IMR-90 (cell line): Measurements from ENCODE around the gene COLGALT1. TPM values are rescaled to one million over a fixed set of nuclear protein-coding genes. Genes with fewer than 3 reads are reported as not detected.

Experiments used
- ATAC-seq: fragments of 200-7000 bp; cut with Tn5 transposase; 2 replicates; pipeline ENCODE4 v1.9.1; 2020; ENCODE audit warnings: low read depth, mild to moderate bottlenecking, moderate library complexity
- BruUV-seq: library from RNA; stranded (reverse); fragments of 400-500 nt; replicated peaks from 2 replicates; lab custom pipeline; 2021; lab: Mats Ljungman, UMichigan
- CTCF ChIA-PET: fragments of 300-600 bp; formaldehyde crosslinking; extraction: SDS; loops from one replicate; lab custom pipeline; 2021; ENCODE audit warnings: antibody characterized with exemption; lab: Yijun Ruan, JAX
- POLR2A ChIA-PET: fragments of 300-600 bp; sonication (Branson Sonifier 250); formaldehyde crosslinking; loops from one replicate; lab custom pipeline; 2022; ENCODE audit warnings: antibody characterized with exemption; ENCODE audit not compliant: unreplicated experiment; lab: Charles Lee
- DNase-seq: peaks from one replicate; pipeline ENCODE4 v3.0.0; 2013
- H2AFZ ChIP-seq: replicated peaks from 2 replicates; pipeline ENCODE3; 2013; ENCODE audit warnings: low read length, mild to moderate bottlenecking; ENCODE audit not compliant: poor library complexity
- H2AK5ac ChIP-seq: 2 replicates; pipeline ENCODE4 v1.6.1; 2013; ENCODE audit warnings: low read depth, low read length, inconsistent platforms
- H2AK9ac ChIP-seq: replicated peaks from 2 replicates; pipeline ENCODE3; 2013; ENCODE audit warnings: mild to moderate bottlenecking, low read depth, low read length, moderate library complexity; ENCODE audit not compliant: poor library complexity
- H2BK120ac ChIP-seq: 2 replicates; pipeline ENCODE4 v1.6.1; 2013; ENCODE audit warnings: low read depth, low read length, inconsistent platforms
- H2BK15ac ChIP-seq: 3 replicates; pipeline ENCODE4 v1.6.1; 2013; ENCODE audit warnings: low read depth, low read length, inconsistent platforms
- H2BK20ac ChIP-seq: 2 replicates; pipeline ENCODE4 v1.6.1; 2013; ENCODE audit warnings: low read depth, mild to moderate bottlenecking, inconsistent platforms, low read length, moderate library complexity
- H2BK5ac ChIP-seq: 2 replicates; pipeline ENCODE4 v1.6.1; 2013; ENCODE audit warnings: mild to moderate bottlenecking, low read depth, low read length, inconsistent platforms; ENCODE audit not compliant: poor library complexity, severe bottlenecking
- H3K14ac ChIP-seq: replicated peaks from 2 replicates; pipeline ENCODE4 v1.6.1; 2013; ENCODE audit warnings: low read depth, low read length, inconsistent platforms
- H3K18ac ChIP-seq: 2 replicates; pipeline ENCODE4 v1.6.1; 2013; ENCODE audit warnings: low read depth, low read length, control low read depth
- H3K23ac ChIP-seq: 2 replicates; pipeline ENCODE4 v1.6.1; 2013; ENCODE audit warnings: low read depth, low read length, inconsistent platforms
- H3K27ac ChIP-seq: 2 replicates; pipeline ENCODE4 v1.5.1; 2013; ENCODE audit warnings: mild to moderate bottlenecking, control low read depth, low read length; ENCODE audit not compliant: insufficient read depth
- H3K27me3 ChIP-seq: 2 replicates; pipeline ENCODE4 v1.6.1; 2013; ENCODE audit warnings: low read length; ENCODE audit not compliant: control insufficient read depth, insufficient read depth
- H3K36me3 ChIP-seq: 2 replicates; pipeline ENCODE4 v1.6.1; 2013; ENCODE audit warnings: low read length, mixed read lengths; ENCODE audit not compliant: control insufficient read depth, insufficient read depth
- H3K4ac ChIP-seq: 2 replicates; pipeline ENCODE4 v1.6.1; 2013; ENCODE audit warnings: low read depth, low read length, inconsistent platforms
- H3K4me1 ChIP-seq: 2 replicates; pipeline ENCODE4 v1.6.1; 2013; ENCODE audit warnings: low read length, mixed read lengths; ENCODE audit not compliant: control insufficient read depth, insufficient read depth
- H3K4me2 ChIP-seq: 2 replicates; pipeline ENCODE4 v1.6.1; 2013; ENCODE audit warnings: low read depth, mild to moderate bottlenecking, control low read depth, low read length, moderate library complexity
- H3K4me3 ChIP-seq: 2 replicates; pipeline ENCODE4 v1.5.1; 2013; ENCODE audit warnings: low read depth, mild to moderate bottlenecking, control low read depth, low read length, moderate library complexity; ENCODE audit not compliant: insufficient read depth
- H3K56ac ChIP-seq: 2 replicates; pipeline ENCODE4 v1.6.1; 2013; ENCODE audit warnings: low read length, inconsistent platforms; ENCODE audit not compliant: insufficient read depth; ENCODE audit errors: extremely low read depth
- H3K79me1 ChIP-seq, 2 experiments: 2 replicates each; pipeline ENCODE4 v1.6.1; 2013; ENCODE audit warnings: low read length in 2 of 2, inconsistent platforms in 1 of 2, low read depth in 1 of 2
- H3K9ac ChIP-seq: 2 replicates; pipeline ENCODE4 v1.6.1; 2013; ENCODE audit warnings: low read depth, low read length, control low read depth
- H3K9me1 ChIP-seq: 2 replicates; pipeline ENCODE4 v1.6.1; 2013; ENCODE audit warnings: low read length, inconsistent platforms; ENCODE audit not compliant: insufficient read depth
- H3K9me3 ChIP-seq: 2 replicates; pipeline ENCODE4 v1.6.1; 2013; ENCODE audit warnings: low read length; ENCODE audit not compliant: control insufficient read depth, insufficient read depth
- H4K20me1 ChIP-seq: 2 replicates; pipeline ENCODE4 v1.6.1; 2013; ENCODE audit warnings: low read length, inconsistent platforms; ENCODE audit not compliant: insufficient read depth
- H4K5ac ChIP-seq: 2 replicates; pipeline ENCODE4 v1.6.1; 2013; ENCODE audit warnings: mild to moderate bottlenecking, low read depth, low read length, control low read depth
- H4K8ac ChIP-seq, 2 experiments: 2 replicates each; pipeline ENCODE4 v1.6.1; 2013; ENCODE audit warnings: low read depth in 2 of 2, low read length in 2 of 2, control low read depth in 1 of 2, inconsistent platforms in 1 of 2
- H4K91ac ChIP-seq: 2 replicates; pipeline ENCODE4 v1.6.1; 2013; ENCODE audit warnings: low read depth, low read length, inconsistent platforms; ENCODE audit not compliant: insufficient read depth
- BHLHE40 ChIP-seq: fragments of 150-350 bp; IDR thresholded peaks from 2 replicates; pipeline ENCODE4 v1.6.1; 2016; ENCODE audit warnings: mild to moderate bottlenecking, low read depth, low read length
- CEBPB ChIP-seq: IDR thresholded peaks from 2 replicates; pipeline ENCODE4 v1.6.1; 2012; ENCODE audit warnings: low read depth, low read length, improper control_type of control experiment
- CHD1 ChIP-seq: IDR thresholded peaks from 2 replicates; pipeline ENCODE4 v1.6.1; 2012; ENCODE audit warnings: low read depth, low read length, improper control_type of control experiment
- ELK1 ChIP-seq: fragments of 150-350 bp; IDR thresholded peaks from 2 replicates; pipeline ENCODE4 v1.6.1; 2016; ENCODE audit warnings: low read depth, mild to moderate bottlenecking, low read length, moderate library complexity, borderline replicate concordance
- FOS ChIP-seq: fragments of 150-350 bp; IDR thresholded peaks from 2 replicates; pipeline ENCODE4 v1.6.1; 2016; ENCODE audit warnings: low read depth, low read length
- MAFK ChIP-seq: IDR thresholded peaks from 2 replicates; pipeline ENCODE4 v1.6.1; 2012; ENCODE audit warnings: low read depth, low read length, improper control_type of control experiment
- MAZ ChIP-seq: IDR thresholded peaks from 2 replicates; pipeline ENCODE4 v1.6.1; 2012; ENCODE audit warnings: low read depth, mild to moderate bottlenecking, low read length, improper control_type of control experiment, moderate library complexity, borderline replicate concordance
- MXI1 ChIP-seq: IDR thresholded peaks from 2 replicates; pipeline ENCODE4 v1.6.1; 2012; ENCODE audit warnings: low read depth, mild to moderate bottlenecking, low read length, moderate library complexity, borderline replicate concordance
- NFE2L2 ChIP-seq: fragments of 150-350 bp; IDR thresholded peaks from 2 replicates; pipeline ENCODE4 v1.6.1; 2016; ENCODE audit warnings: low read depth, mild to moderate bottlenecking, low read length
- POLR2A ChIP-seq: IDR thresholded peaks from 2 replicates; pipeline ENCODE4 v1.6.1; 2012; ENCODE audit warnings: mild to moderate bottlenecking, low read depth, low read length
- RAD21 ChIP-seq: IDR thresholded peaks from 2 replicates; pipeline ENCODE4 v1.6.1; 2012; ENCODE audit warnings: low read length, improper control_type of control experiment
- RCOR1 ChIP-seq: IDR thresholded peaks from 2 replicates; pipeline ENCODE4 v1.6.1; 2012; ENCODE audit warnings: mild to moderate bottlenecking, low read length, improper control_type of control experiment; ENCODE audit not compliant: insufficient replicate concordance
- RFX5 ChIP-seq: IDR thresholded peaks from 2 replicates; pipeline ENCODE4 v1.8.0; 2012; ENCODE audit warnings: low read depth, mild to moderate bottlenecking, low read length, moderate library complexity
- SMC3 ChIP-seq: fragments of 150-350 bp; IDR thresholded peaks from 2 replicates; pipeline ENCODE4 v1.6.1; 2016; ENCODE audit warnings: low read depth, mild to moderate bottlenecking, antibody characterized with exemption, low read length, moderate library complexity
- USF2 ChIP-seq: fragments of 150-350 bp; IDR thresholded peaks from 2 replicates; pipeline ENCODE4 v1.6.1; 2017; ENCODE audit warnings: mild to moderate bottlenecking, antibody characterized with exemption, low read length, low read depth
- WGBS, 2 experiments: methylation state at CpG; one replicate each; pipeline versions ENCODE4 v1.1.5 to v1.1.7; 2013; ENCODE audit warnings: missing lambda C conversion rate in 2 of 2; ENCODE audit not compliant: insufficient read length in 1 of 2; ENCODE audit errors: extremely low coverage in 2 of 2; 5-methylcytosine and 5-hydroxymethylcytosine counted together
- dilution Hi-C: fragments of 300-500 bp; cut with HindIII; formaldehyde crosslinking; loops from one replicate; pipeline ENCODE4 v1.14.3; 2018; ENCODE audit warnings: low sequenced_read_pairs; ENCODE audit not compliant: unreplicated experiment
- in situ Hi-C: fragments of 300-500 bp; cut with MboI; formaldehyde crosslinking; loops from 3 replicates; pipeline ENCODE4 v1.14.3; 2019; ENCODE audit warnings: low sequenced_read_pairs, inconsistent platforms, mixed read lengths
- intact Hi-C: fragments of 100-400 bp; cut with micrococcal nuclease; formaldehyde crosslinking; loops from 2 replicates; pipeline ENCODE4 v1.10.0; 2022
- polyA plus RNA-seq, 3 experiments: library from polyadenylated mRNA; depleted of rRNA; stranded (reverse); fragments of >200 nt; gene quantifications; 2 replicates each; pipeline ENCODE4 v1.2.3, GENCODE V29; 2012; ENCODE audit warnings: low replicate concordance in 1 of 3
- total RNA-seq: library from RNA; depleted of rRNA; stranded (reverse); fragments of >200 nt; gene quantifications from 2 replicates; pipeline ENCODE4 v1.2.3, GENCODE V29; 2012
- TF ChIP-seq, protein P1 (sequence below): conservative IDR thresholded peaks from 2 replicates; pipeline ENCODE4 v1.5.1; 2012; ENCODE audit warnings: mild to moderate bottlenecking, low read depth, low read length, improper control_type of control experiment

Gene COLGALT1
- total and polyA plus RNA-seq, 2 of the 4 experiments (the other 2 are of a cell fraction) = 77.1 to 117 TPM

DNA sequence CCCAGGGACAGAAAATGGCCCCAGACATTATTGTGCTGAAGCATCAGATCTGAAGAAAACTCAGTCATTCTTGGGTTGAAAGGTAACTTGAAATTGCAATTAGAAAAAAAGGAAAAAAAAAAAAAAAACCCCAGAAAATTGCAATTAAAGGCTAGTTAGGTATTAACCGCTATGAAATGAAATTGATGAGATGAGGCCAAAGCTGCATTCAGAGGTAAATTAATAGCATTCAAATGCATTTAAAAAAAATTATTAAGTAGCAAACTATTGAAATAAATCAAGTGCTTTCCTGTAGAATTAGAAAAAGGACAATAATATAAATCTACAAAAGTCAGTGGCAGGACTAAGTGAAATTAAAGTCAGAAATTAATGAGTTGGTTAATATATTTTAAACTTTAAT lies 37.6 kb upstream of the COLGALT1 start:
- Histone ChIP-seq H2BK15ac (no peak overlapping the region), H3K18ac (no peak overlapping the region), H3K4me3 (no peak overlapping the region), H3K4me1 (peaks cover 1% of the 10 kb centered on the region; the same call in 1 of the 2 replicates), H2AK9ac (no peak overlapping the region), H3K9me1 (peaks cover 4% of the 10 kb centered on the region), H2AK5ac (no peak overlapping the region), H4K91ac (no peak overlapping the region), H3K14ac (no peak overlapping the region), H3K27ac (no peak overlapping the region), H2BK120ac (no peak overlapping the region), H3K4me2 (no peak overlapping the region), H3K56ac (no peak overlapping the region), H2AFZ (no peak overlapping the region), H3K23ac (no peak overlapping the region), H4K8ac (no peak overlapping the region), H2BK20ac (no peak overlapping the region), H3K27me3 (no peaks in the 10 kb centered on the region), H3K36me3 (peaks cover 35% of the 10 kb centered on the region), H3K4ac (no peak overlapping the region), H4K5ac (no peak overlapping the region), H3K9me3 (peaks cover 17% of the 10 kb centered on the region), H3K9ac (no peak overlapping the region), H3K79me1 (peaks cover 8 to 29% of the 10 kb centered on the region in 2 experiments), H2BK5ac (no peak overlapping the region), H4K20me1 (peaks cover 14% of the 10 kb centered on the region)
- no TSS peak for BruUV-seq
- no CpG with 5 or more reads among the region's 1 CpG for WGBS, 2 experiments
- intact Hi-C loops = no loop called here
- ATAC-seq = no peak
- POLR2A ChIA-PET = no interaction called here
- TF ChIP-seq MXI1 = no peak
- TF ChIP-seq ELK1 = no peak
- no peak for TF ChIP-seq CEBPB
- TF ChIP-seq USF2 = no peak
- TF ChIP-seq, protein P1, sequence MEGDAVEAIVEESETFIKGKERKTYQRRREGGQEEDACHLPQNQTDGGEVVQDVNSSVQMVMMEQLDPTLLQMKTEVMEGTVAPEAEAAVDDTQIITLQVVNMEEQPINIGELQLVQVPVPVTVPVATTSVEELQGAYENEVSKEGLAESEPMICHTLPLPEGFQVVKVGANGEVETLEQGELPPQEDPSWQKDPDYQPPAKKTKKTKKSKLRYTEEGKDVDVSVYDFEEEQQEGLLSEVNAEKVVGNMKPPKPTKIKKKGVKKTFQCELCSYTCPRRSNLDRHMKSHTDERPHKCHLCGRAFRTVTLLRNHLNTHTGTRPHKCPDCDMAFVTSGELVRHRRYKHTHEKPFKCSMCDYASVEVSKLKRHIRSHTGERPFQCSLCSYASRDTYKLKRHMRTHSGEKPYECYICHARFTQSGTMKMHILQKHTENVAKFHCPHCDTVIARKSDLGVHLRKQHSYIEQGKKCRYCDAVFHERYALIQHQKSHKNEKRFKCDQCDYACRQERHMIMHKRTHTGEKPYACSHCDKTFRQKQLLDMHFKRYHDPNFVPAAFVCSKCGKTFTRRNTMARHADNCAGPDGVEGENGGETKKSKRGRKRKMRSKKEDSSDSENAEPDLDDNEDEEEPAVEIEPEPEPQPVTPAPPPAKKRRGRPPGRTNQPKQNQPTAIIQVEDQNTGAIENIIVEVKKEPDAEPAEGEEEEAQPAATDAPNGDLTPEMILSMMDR = no peak
- no peak for TF ChIP-seq MAFK
- TF ChIP-seq SMC3 = no peak
- no peak for TF ChIP-seq CHD1
- no peak for TF ChIP-seq RCOR1
- no peak for TF ChIP-seq NFE2L2
- TF ChIP-seq FOS = no peak
- TF ChIP-seq RAD21 = no peak
- TF ChIP-seq MAZ = no peak
- no peak for TF ChIP-seq RFX5
- TF ChIP-seq POLR2A = no peak
- TF ChIP-seq BHLHE40 = no peak
- CTCF ChIA-PET = interaction anchor here (0.7 kb wide), 1 partner anchor 247 kb away, joined by 3 read pairs; no protein-coding TSS in a partner anchor
- dilution Hi-C loops = no loop called here
- in situ Hi-C loops = no loop called here
- no peak for DNase-seq
